Measurements from ENCODE around the gene AR.

AR gene

GRCh38 chrX:67604979-67605703 is 61.3 kb downstream of the AR start:
- Histone ChIP-seq H3K27me3 (no peaks in the 10 kb centered on the region), H3K36me3 (no peaks in the 10 kb centered on the region), H3K4me1 (peaks cover 0 to 12% (median 0%) of the 10 kb centered on the region in 4 donors), H3K9me3 (no peaks in the 10 kb centered on the region), H3K4me3 (no peak overlapping the region), H3K27ac (peak overlapping the region in 1 of 2 donors; percentile 37)
- intact Hi-C loops (cut with DNase I; ENCODE audit: low total_unique reads): no loop called here
- DNase-seq: no peak
- no peak for TF ChIP-seq CTCF (IDR thresholded peaks at IDR 0.05)

- DNase-seq: no peak
- TF ChIP-seq CTCF (IDR thresholded peaks at IDR 0.05): no peak
- Histone ChIP-seq H3K4me3 (no peak overlapping the region), H3K4me1 (peaks cover 0 to 13% (median 2%) of the 10 kb centered on the region in 4 donors), H3K9me3 (no peaks in the 10 kb centered on the region), H3K36me3 (no peaks in the 10 kb centered on the region), H3K27me3 (no peaks in the 10 kb centered on the region), H3K27ac (no peak overlapping the region)
- intact Hi-C loops (cut with DNase I; ENCODE audit: low total_unique reads): no loop called here
Measured at GRCh38 chrX:67607466-67607865, 63.6 kb downstream of the AR start.

- H3K4me1 ChIP-seq: peaks cover 0 to 16% (median 2%) of the 10 kb centered on the region in 4 donors
- no peaks in the 10 kb centered on the region for H3K36me3 ChIP-seq
- no peak for DNase-seq
- H3K9me3 ChIP-seq: peaks cover 0 to 3% (median 2%) of the 10 kb centered on the region in 3 donors
- TF ChIP-seq CTCF (IDR thresholded peaks at IDR 0.05): no peak
- H3K4me3 ChIP-seq: no peak overlapping the region
- H3K27ac ChIP-seq: no peak overlapping the region
- intact Hi-C loops (cut with DNase I; ENCODE audit: low total_unique reads): no loop called here
- H3K27me3 ChIP-seq: no peaks in the 10 kb centered on the region
Measured at GRCh38 chrX:67610282-67610681, 66.5 kb downstream of the AR start.

GRCh38 chrX:67612231-67612630 is 68.4 kb downstream of the AR start:
- H3K4me1 ChIP-seq: peaks cover 0 to 15% (median 2%) of the 10 kb centered on the region in 4 donors
- no peak for TF ChIP-seq CTCF (IDR thresholded peaks at IDR 0.05)

GRCh38 chrX:67613366-67613765 is 69.5 kb downstream of the AR start:
- H3K27me3 ChIP-seq: no peaks in the 10 kb centered on the region
- no peak overlapping the region for H3K4me3 ChIP-seq
- no peak for TF ChIP-seq CTCF (IDR thresholded peaks at IDR 0.05)
- no peak for DNase-seq
- no peak overlapping the region for H3K27ac ChIP-seq
- H3K36me3 ChIP-seq: no peaks in the 10 kb centered on the region
- H3K4me1 ChIP-seq: peaks cover 0 to 15% (median 2%) of the 10 kb centered on the region in 4 donors
- peaks cover 0 to 7% (median 4%) of the 10 kb centered on the region in 3 donors for H3K9me3 ChIP-seq
- intact Hi-C loops (cut with DNase I; ENCODE audit: low total_unique reads): no loop called here

More at GRCh38 chrX:67612231-67612630, 68.4 kb downstream of the AR start:
- H3K4me3 ChIP-seq: no peak overlapping the region
- H3K36me3 ChIP-seq: no peaks in the 10 kb centered on the region
- no peak for DNase-seq
- no peaks in the 10 kb centered on the region for H3K27me3 ChIP-seq
- H3K9me3 ChIP-seq: peaks cover 0 to 7% (median 4%) of the 10 kb centered on the region in 3 donors
- H3K27ac ChIP-seq: no peak overlapping the region
- intact Hi-C loops (cut with DNase I; ENCODE audit: low total_unique reads): no loop called here

Data from tibial artery (tissue), 4 donors.